ENCODE measurements around the gene TBX5.

Gene TBX5

GRCh38 chr12:114405519-114406271, at the start of gene TBX5:
TBX5 (minus strand) TSS chr12:114406144; CDS start chr12:114403898, 2,246 bp downstream.
- no peak for DNase-seq

- DNase-seq = no peak
Measured at GRCh38 chr12:114451657-114452056, 45.7 kb upstream of the TBX5 start.

- no peak for DNase-seq
Measured at GRCh38 chr12:114450515-114451300, 44.8 kb upstream of the TBX5 start.

- no peak for DNase-seq
Measured at GRCh38 chr12:114450019-114450418, 44.1 kb upstream of the TBX5 start.

GRCh38 chr12:114448618-114448933, 42.6 kb upstream of the TBX5 start:
- no peak for DNase-seq

- DNase-seq = no peak
Measured at GRCh38 chr12:114447799-114448617, 42.1 kb upstream of the TBX5 start.

GRCh38 chr12:114447274-114447716, 41.4 kb upstream of the TBX5 start:
- no peak for DNase-seq

- no peak for DNase-seq
Measured at GRCh38 chr12:114445401-114446323, 39.7 kb upstream of the TBX5 start.

- DNase-seq = no peak
Measured at GRCh38 chr12:114444422-114445279, 38.7 kb upstream of the TBX5 start.

- DNase-seq = no peak
Measured at GRCh38 chr12:114443607-114444421, 37.9 kb upstream of the TBX5 start.

- DNase-seq = no peak
Measured at GRCh38 chr12:114442578-114442977, 36.6 kb upstream of the TBX5 start.

GRCh38 chr12:114441545-114441944, 35.6 kb upstream of the TBX5 start:
- DNase-seq = no peak

GRCh38 chr12:114441039-114441383, 35.1 kb upstream of the TBX5 start:
- DNase-seq = no peak

GRCh38 chr12:114440270-114441038, 34.5 kb upstream of the TBX5 start:
- DNase-seq = no peak

GRCh38 chr12:114439817-114440216, 33.9 kb upstream of the TBX5 start:
- DNase-seq = no peak

- DNase-seq = no peak
Measured at GRCh38 chr12:114439261-114439683, 33.3 kb upstream of the TBX5 start.

- DNase-seq = no peak
Measured at GRCh38 chr12:114438635-114439256, 32.8 kb upstream of the TBX5 start.

GRCh38 chr12:114434341-114434740, 28.4 kb upstream of the TBX5 start:
- no peak for DNase-seq

- DNase-seq = no peak
Measured at GRCh38 chr12:114431902-114432301, 26.0 kb upstream of the TBX5 start.
